Measurements from ENCODE around the gene ANXA8L1. TPM values are rescaled to one million over a fixed set of nuclear protein-coding genes. Genes with fewer than 3 reads are reported as not detected.
"Not testable (repeated sequence)": the region's sequence is repeated elsewhere in the genome, so short reads cannot be mapped to it uniquely, and the experiment has no call there.

The ANXA8L1 gene
- 7.9 TPM for polyA plus RNA-seq
- long read RNA-seq, donor 1, partial matches to known transcripts = 0 of 1 reads
- long read RNA-seq, donor 1, other reads (novel, unspliced or antisense) = 0 of 1 reads
- long read RNA-seq, donor 2, partial matches to known transcripts = 0 of 2 reads
- long read RNA-seq, donor 2, other reads (novel, unspliced or antisense) = 0 of 2 reads
- long read RNA-seq, donor 3 = 0 reads
- long read RNA-seq, donor 4 = 0 reads
- long read RNA-seq, donor 5 = 0 reads
- long read RNA-seq, donor 6, partial matches to known transcripts = 0 of 1 reads
- long read RNA-seq, donor 6, other reads (novel, unspliced or antisense) = 0 of 1 reads
- long read RNA-seq, donor 7, partial matches to known transcripts = 0 of 1 reads
- long read RNA-seq, donor 7, other reads (novel, unspliced or antisense) = 0 of 1 reads
- long read RNA-seq, donor 8 = 0 reads
- long read RNA-seq, donor 9, partial matches to known transcripts = 0 of 1 reads
- long read RNA-seq, donor 9, other reads (novel, unspliced or antisense) = 0 of 1 reads
- long read RNA-seq, donor 10, partial matches to known transcripts = 0 of 2 reads
- long read RNA-seq, donor 10, other reads (novel, unspliced or antisense) = 0 of 2 reads
- long read RNA-seq, donor 11, partial matches to known transcripts = 0 of 2 reads
- long read RNA-seq, donor 11, other reads (novel, unspliced or antisense) = 0 of 2 reads

GRCh38 chr10:46375406-46375805 is at the start of gene ANXA8L1:
Gene ANXA8L1, plus strand, starts transcription at chr10:46375776. Its CDS starts 76 bp downstream, at chr10:46375852.
- H3K9me3 ChIP-seq (ENCODE audit: control insufficient read depth, low read depth, low read length); H3K4me1 ChIP-seq (ENCODE audit: control insufficient read depth, insufficient read depth, low read length); H3K36me3 ChIP-seq (ENCODE audit: control insufficient read depth, insufficient read depth, low read length); H3K4me3 ChIP-seq (ENCODE audit: low read length); DNase-seq; H3K27ac ChIP-seq (ENCODE audit: low read length); H3K27me3 ChIP-seq (ENCODE audit: control insufficient read depth, insufficient read depth, low read length): not testable (repeated sequence)
- WGBS (ENCODE audit: insufficient coverage, low lambda C conversion rate) = no CpG with 5 or more reads among the region's 11 CpGs

GRCh38 chr10:46326066-46326465 is 49.5 kb upstream of the ANXA8L1 start:
- WGBS (ENCODE audit: insufficient coverage, low lambda C conversion rate) = no CpG with 5 or more reads among the region's 1 CpG
- H3K4me1 ChIP-seq (ENCODE audit: control insufficient read depth, insufficient read depth, low read length) = no peaks in the 10 kb centered on the region
- no peak overlapping the region for H3K27ac ChIP-seq (ENCODE audit: low read length)
- no peak overlapping the region for H3K4me3 ChIP-seq (ENCODE audit: low read length)
- no peaks in the 10 kb centered on the region for H3K27me3 ChIP-seq (ENCODE audit: control insufficient read depth, insufficient read depth, low read length)
- no peak for DNase-seq
- no peaks in the 10 kb centered on the region for H3K36me3 ChIP-seq (ENCODE audit: control insufficient read depth, insufficient read depth, low read length)
- H3K9me3 ChIP-seq (ENCODE audit: control insufficient read depth, low read depth, low read length) = no peaks in the 10 kb centered on the region

GRCh38 chr10:46326971-46327370 is 48.6 kb upstream of the ANXA8L1 start:
- no CpG with 5 or more reads among the region's 4 CpGs for WGBS (ENCODE audit: insufficient coverage, low lambda C conversion rate)
- no peak overlapping the region for H3K27ac ChIP-seq (ENCODE audit: low read length)
- no peaks in the 10 kb centered on the region for H3K9me3 ChIP-seq (ENCODE audit: control insufficient read depth, low read depth, low read length)
- H3K4me3 ChIP-seq (ENCODE audit: low read length) = no peak overlapping the region
- DNase-seq = no peak
- H3K36me3 ChIP-seq (ENCODE audit: control insufficient read depth, insufficient read depth, low read length) = no peaks in the 10 kb centered on the region
- H3K27me3 ChIP-seq (ENCODE audit: control insufficient read depth, insufficient read depth, low read length) = no peaks in the 10 kb centered on the region
- H3K4me1 ChIP-seq (ENCODE audit: control insufficient read depth, insufficient read depth, low read length) = no peaks in the 10 kb centered on the region

- Histone ChIP-seq H3K27me3 (ENCODE audit: control insufficient read depth, insufficient read depth, low read length) (no peaks in the 10 kb centered on the region), H3K9me3 (ENCODE audit: control insufficient read depth, low read depth, low read length) (no peaks in the 10 kb centered on the region), H3K27ac (ENCODE audit: low read length) (no peak overlapping the region), H3K4me1 (ENCODE audit: control insufficient read depth, insufficient read depth, low read length) (no peaks in the 10 kb centered on the region), H3K36me3 (ENCODE audit: control insufficient read depth, insufficient read depth, low read length) (no peaks in the 10 kb centered on the region), H3K4me3 (ENCODE audit: low read length) (no peak overlapping the region)
- no CpG with 5 or more reads among the region's 5 CpGs for WGBS (ENCODE audit: insufficient coverage, low lambda C conversion rate)
- no peak for DNase-seq
Observed at GRCh38 chr10:46327685-46328084, 47.9 kb upstream of the ANXA8L1 start.

- no CpG with 5 or more reads among the region's 9 CpGs for WGBS (ENCODE audit: insufficient coverage, low lambda C conversion rate)
- no peak overlapping the region for H3K27ac ChIP-seq (ENCODE audit: low read length)
- no peaks in the 10 kb centered on the region for H3K27me3 ChIP-seq (ENCODE audit: control insufficient read depth, insufficient read depth, low read length)
- no peak for DNase-seq
- H3K4me3 ChIP-seq (ENCODE audit: low read length) = no peak overlapping the region
- H3K36me3 ChIP-seq (ENCODE audit: control insufficient read depth, insufficient read depth, low read length) = no peaks in the 10 kb centered on the region
- no peaks in the 10 kb centered on the region for H3K4me1 ChIP-seq (ENCODE audit: control insufficient read depth, insufficient read depth, low read length)
- H3K9me3 ChIP-seq (ENCODE audit: control insufficient read depth, low read depth, low read length) = no peaks in the 10 kb centered on the region
Observed at GRCh38 chr10:46328853-46329689, 46.5 kb upstream of the ANXA8L1 start.

- no CpG with 5 or more reads among the region's 8 CpGs for WGBS (ENCODE audit: insufficient coverage, low lambda C conversion rate)
- H3K4me3 ChIP-seq (ENCODE audit: low read length) = no peak overlapping the region
- no peak overlapping the region for H3K27ac ChIP-seq (ENCODE audit: low read length)
- H3K36me3 ChIP-seq (ENCODE audit: control insufficient read depth, insufficient read depth, low read length) = no peaks in the 10 kb centered on the region
- H3K27me3 ChIP-seq (ENCODE audit: control insufficient read depth, insufficient read depth, low read length) = no peaks in the 10 kb centered on the region
- no peak for DNase-seq
- no peaks in the 10 kb centered on the region for H3K9me3 ChIP-seq (ENCODE audit: control insufficient read depth, low read depth, low read length)
- H3K4me1 ChIP-seq (ENCODE audit: control insufficient read depth, insufficient read depth, low read length) = no peaks in the 10 kb centered on the region
Observed at GRCh38 chr10:46329690-46330016, 45.9 kb upstream of the ANXA8L1 start.

- no peaks in the 10 kb centered on the region for H3K36me3 ChIP-seq (ENCODE audit: control insufficient read depth, insufficient read depth, low read length)
- no peaks in the 10 kb centered on the region for H3K4me1 ChIP-seq (ENCODE audit: control insufficient read depth, insufficient read depth, low read length)
- no peak overlapping the region for H3K4me3 ChIP-seq (ENCODE audit: low read length)
- no peaks in the 10 kb centered on the region for H3K9me3 ChIP-seq (ENCODE audit: control insufficient read depth, low read depth, low read length)
- no peak overlapping the region for H3K27ac ChIP-seq (ENCODE audit: low read length)
- H3K27me3 ChIP-seq (ENCODE audit: control insufficient read depth, insufficient read depth, low read length) = no peaks in the 10 kb centered on the region
- no peak for DNase-seq
- no CpG with 5 or more reads among the region's 3 CpGs for WGBS (ENCODE audit: insufficient coverage, low lambda C conversion rate)
Observed at GRCh38 chr10:46330894-46331293, 44.7 kb upstream of the ANXA8L1 start.

- not testable (repeated sequence) for DNase-seq; H3K4me3 ChIP-seq (ENCODE audit: low read length); H3K9me3 ChIP-seq (ENCODE audit: control insufficient read depth, low read depth, low read length); H3K27me3 ChIP-seq (ENCODE audit: control insufficient read depth, insufficient read depth, low read length); H3K4me1 ChIP-seq (ENCODE audit: control insufficient read depth, insufficient read depth, low read length); H3K27ac ChIP-seq (ENCODE audit: low read length); H3K36me3 ChIP-seq (ENCODE audit: control insufficient read depth, insufficient read depth, low read length)
- no CpG with 5 or more reads among the region's 4 CpGs for WGBS (ENCODE audit: insufficient coverage, low lambda C conversion rate)
Observed at GRCh38 chr10:46365484-46365883, 10.1 kb upstream of the ANXA8L1 start.

GRCh38 chr10:46367209-46367608 is 8.4 kb upstream of the ANXA8L1 start:
- H3K27me3 ChIP-seq (ENCODE audit: control insufficient read depth, insufficient read depth, low read length); H3K36me3 ChIP-seq (ENCODE audit: control insufficient read depth, insufficient read depth, low read length); H3K9me3 ChIP-seq (ENCODE audit: control insufficient read depth, low read depth, low read length); DNase-seq; H3K4me1 ChIP-seq (ENCODE audit: control insufficient read depth, insufficient read depth, low read length); H3K27ac ChIP-seq (ENCODE audit: low read length); H3K4me3 ChIP-seq (ENCODE audit: low read length): not testable (repeated sequence)
- whole genome bisulfite sequencing (ENCODE audit: insufficient coverage, low lambda C conversion rate) = no CpG with 5 or more reads among the region's 5 CpGs

- H3K4me3 ChIP-seq (ENCODE audit: low read length); H3K4me1 ChIP-seq (ENCODE audit: control insufficient read depth, insufficient read depth, low read length); H3K27me3 ChIP-seq (ENCODE audit: control insufficient read depth, insufficient read depth, low read length); H3K36me3 ChIP-seq (ENCODE audit: control insufficient read depth, insufficient read depth, low read length); H3K9me3 ChIP-seq (ENCODE audit: control insufficient read depth, low read depth, low read length); DNase-seq; H3K27ac ChIP-seq (ENCODE audit: low read length): not testable (repeated sequence)
- WGBS (ENCODE audit: insufficient coverage, low lambda C conversion rate) = no CpG with 5 or more reads among the region's 8 CpGs
Observed at GRCh38 chr10:46367666-46368240, 7.8 kb upstream of the ANXA8L1 start.

Data from large intestine (tissue), 12 donors.